Right lobe of liver (tissue), 6 donors: ENCODE results near the gene NKX2-8. TPM values are rescaled to one million over a fixed set of nuclear protein-coding genes. Genes with fewer than 3 reads are reported as not detected.

ENCODE experiments used
- ATAC-seq, 4 donors: fragments of 200-7000 bp; cut with Tn5 transposase; one replicate each; pipeline ENCODE4 v1.9.1; 2020; ENCODE audit warnings: mild to moderate bottlenecking in 4 of 4, moderate library complexity in 4 of 4
- DNase-seq, 3 donors: peaks; one replicate each; pipeline ENCODE4 v3.0.0-alpha.2; 2020
- H3K27ac ChIP-seq, 3 donors: fragments of 200-600 bp; one replicate each; pipeline ENCODE4 v1.8.0; 2022
- H3K27me3 ChIP-seq, 2 donors: fragments of 200-600 bp; one replicate each; pipeline ENCODE4 v1.8.0; 2022
- H3K36me3 ChIP-seq, 4 donors: fragments of 200-600 bp; sonication (generic) in 1 of 4; one replicate each; pipeline versions ENCODE4 v1.5.1 to v1.8.0; 2017 to 2022; ENCODE audit warnings: control low read depth in 1 of 4
- H3K4me1 ChIP-seq, 4 donors: fragments of 200-600 bp; sonication (generic) in 1 of 4; one replicate each; pipeline versions ENCODE4 v1.5.1 to v1.8.0; 2017 to 2022; ENCODE audit warnings: control low read depth in 1 of 4
- H3K4me3 ChIP-seq, 3 donors: fragments of 200-600 bp; one replicate each; pipeline ENCODE4 v1.8.0; 2022
- H3K9me3 ChIP-seq, 4 donors: fragments of 200-600 bp; sonication (generic) in 1 of 4; one replicate each; pipeline versions ENCODE4 v1.5.1 to v1.8.0; 2017 to 2022; ENCODE audit warnings: control low read depth in 1 of 4
- POLR2A ChIP-seq: fragments of 450-650 bp; IDR thresholded peaks from one replicate; pipeline ENCODE4 v1.6.1; 2017; ENCODE audit warnings: antibody characterized with exemption, mild to moderate bottlenecking
- WGBS: methylation state at CpG from one replicate; pipeline ENCODE4 v1.1.6; 2018; ENCODE audit warnings: low coverage, low lambda C conversion rate; ENCODE audit not compliant: insufficient coverage; ENCODE audit errors: missing lambda C conversion rate; 5-methylcytosine and 5-hydroxymethylcytosine counted together
- intact Hi-C, 2 donors: fragments of 100-400 bp; cut with DNase I; formaldehyde crosslinking; loops; one replicate each; pipeline versions ENCODE4 v1.11.2 to v1.14.1; 2022
- total RNA-seq, 6 experiments: library from RNA; depleted of rRNA in 2 of 6; stranded (reverse); fragments of >200 nt in 2 of 6; fragmentation: NEBNext Ultra II Directional in 3 of 6; extraction: Animal tissue kit (Norgen Biotek cat#: 25700) in 3 of 6; gene quantifications; one replicate each; pipeline versions ENCODE4 v1.1.0 to v1.2.4, GENCODE V29; 2016 to 2023
- TF ChIP-seq, protein P1 (sequence below), 4 donors: fragments of 200-600 bp in 3 of 4; fragments of 450-650 bp in 1 of 4; IDR thresholded peaks; one replicate each; pipeline versions ENCODE4 v1.5.1 to v1.8.0; 2016 to 2022; ENCODE audit warnings: antibody characterized with exemption in 4 of 4, mild to moderate bottlenecking in 2 of 4
- donor health status: DM: no; HTN: yes; CAD: no.
- donor health status: DM: no; HTN: no; CAD: no.
- donor health status: DM: no; HTN: no; CAD: no.
- donor health status: DM: no; HTN: yes; CAD: no.
- donor health status: DM: no; HTN: yes; CAD: no.

NKX2-8 gene
- total RNA-seq, 6 experiments from 2014 or later = not detected

DNA sequence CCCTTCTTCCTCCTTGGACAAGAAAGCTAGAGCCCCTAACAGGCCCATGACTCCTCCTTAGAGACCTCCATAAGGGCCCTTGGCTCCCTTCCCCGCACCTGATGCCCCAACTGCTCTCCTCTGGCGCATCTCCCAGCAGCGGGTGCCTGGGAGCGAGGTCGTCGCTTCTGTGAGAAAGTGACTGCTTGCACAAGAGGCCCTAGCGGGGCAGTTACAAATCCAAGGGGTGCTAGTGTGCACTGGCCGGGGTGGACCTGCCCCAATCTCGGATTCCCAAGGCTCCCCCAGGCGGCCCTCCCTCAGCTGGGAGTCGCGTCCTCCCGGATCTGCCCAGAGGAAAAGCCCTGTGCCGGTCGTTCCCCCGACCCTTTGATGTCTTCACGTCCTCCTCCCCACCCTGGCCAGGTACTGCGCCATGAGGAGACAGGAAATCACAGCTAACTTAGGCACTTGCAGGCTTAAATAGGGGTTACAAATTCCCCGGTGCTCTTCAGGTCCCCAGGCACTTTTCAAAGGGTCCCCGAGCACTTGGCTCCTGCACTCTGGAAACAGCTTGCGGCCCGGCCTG, 2.8 kb downstream of the NKX2-8 start:
- Histone ChIP-seq H3K27me3 (peaks cover 7 to 15% of the 10 kb centered on the region in 2 donors), H3K36me3 (no peaks in the 10 kb centered on the region), H3K4me1 (peaks cover 0 to 10% (median 0%) of the 10 kb centered on the region in 4 donors), H3K4me3 (no peak overlapping the region), H3K27ac (no peak overlapping the region), H3K9me3 (no peaks in the 10 kb centered on the region)
- ATAC-seq (no peak), DNase-seq (no peak)
- TF ChIP-seq, protein P1, sequence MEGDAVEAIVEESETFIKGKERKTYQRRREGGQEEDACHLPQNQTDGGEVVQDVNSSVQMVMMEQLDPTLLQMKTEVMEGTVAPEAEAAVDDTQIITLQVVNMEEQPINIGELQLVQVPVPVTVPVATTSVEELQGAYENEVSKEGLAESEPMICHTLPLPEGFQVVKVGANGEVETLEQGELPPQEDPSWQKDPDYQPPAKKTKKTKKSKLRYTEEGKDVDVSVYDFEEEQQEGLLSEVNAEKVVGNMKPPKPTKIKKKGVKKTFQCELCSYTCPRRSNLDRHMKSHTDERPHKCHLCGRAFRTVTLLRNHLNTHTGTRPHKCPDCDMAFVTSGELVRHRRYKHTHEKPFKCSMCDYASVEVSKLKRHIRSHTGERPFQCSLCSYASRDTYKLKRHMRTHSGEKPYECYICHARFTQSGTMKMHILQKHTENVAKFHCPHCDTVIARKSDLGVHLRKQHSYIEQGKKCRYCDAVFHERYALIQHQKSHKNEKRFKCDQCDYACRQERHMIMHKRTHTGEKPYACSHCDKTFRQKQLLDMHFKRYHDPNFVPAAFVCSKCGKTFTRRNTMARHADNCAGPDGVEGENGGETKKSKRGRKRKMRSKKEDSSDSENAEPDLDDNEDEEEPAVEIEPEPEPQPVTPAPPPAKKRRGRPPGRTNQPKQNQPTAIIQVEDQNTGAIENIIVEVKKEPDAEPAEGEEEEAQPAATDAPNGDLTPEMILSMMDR (IDR thresholded peaks at IDR 0.05) = no peak
- TF ChIP-seq POLR2A = no peak
- 42% methylated on average over 11 of the region's 22 CpGs for WGBS
- intact Hi-C loops = no loop called here

DNA sequence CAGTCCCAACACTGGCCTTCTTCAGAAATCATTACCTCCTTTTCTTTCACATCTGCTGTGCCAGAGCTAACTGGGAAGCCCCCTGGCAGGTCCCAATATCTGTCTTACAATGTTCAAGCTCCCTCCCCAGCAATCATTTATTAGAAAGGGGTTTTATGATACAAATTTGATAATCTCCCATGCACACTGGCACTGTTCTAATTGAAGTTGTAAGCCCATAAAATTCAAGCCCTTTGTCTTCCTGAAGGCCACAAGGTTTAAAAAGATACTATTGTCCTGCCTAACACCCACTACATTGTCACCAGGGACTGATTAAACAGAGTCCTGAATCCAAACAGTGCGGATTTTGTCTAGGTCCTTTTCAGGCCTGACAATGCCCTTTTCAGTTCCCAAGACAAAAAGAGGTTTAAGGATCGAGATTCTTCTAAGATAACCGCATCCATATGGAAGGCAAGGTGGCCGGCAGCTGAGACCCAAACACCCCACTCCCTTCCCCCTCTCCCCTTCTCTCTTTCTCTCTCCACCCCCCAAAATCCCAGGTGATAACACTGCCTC, 3.3 kb downstream of the NKX2-8 start:
- Histone ChIP-seq H3K36me3 (no peaks in the 10 kb centered on the region), H3K9me3 (no peaks in the 10 kb centered on the region), H3K27ac (no peak overlapping the region), H3K4me3 (no peak overlapping the region), H3K4me1 (peaks cover 0 to 10% (median 0%) of the 10 kb centered on the region in 4 donors), H3K27me3 (peaks cover 7 to 15% of the 10 kb centered on the region in 2 donors)
- ATAC-seq (no peak), DNase-seq (no peak)
- TF ChIP-seq, protein P1 (IDR thresholded peaks at IDR 0.05) = no peak
- 72% methylated on average over 4 of the region's 4 CpGs for WGBS
- intact Hi-C loops = no loop called here

DNA sequence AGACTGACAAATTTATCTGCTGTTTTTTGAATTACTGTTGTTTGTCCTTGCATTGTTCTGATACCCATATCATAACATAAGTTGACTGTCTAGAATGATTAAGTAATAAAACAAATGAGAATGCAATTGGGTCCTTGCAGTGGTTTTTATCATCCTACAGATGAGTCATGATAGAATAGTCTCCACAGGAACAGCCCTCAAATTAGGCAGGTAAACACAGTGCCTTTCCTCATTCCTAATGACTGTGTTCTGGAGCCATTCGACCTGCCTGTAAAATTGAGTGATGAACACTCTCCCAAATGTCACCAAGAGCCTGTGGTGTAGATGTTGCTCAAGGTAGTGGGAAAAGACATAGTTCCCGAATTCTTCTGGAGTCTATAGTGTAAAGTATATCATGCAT, 12.3 kb downstream of the NKX2-8 start:
- TF ChIP-seq POLR2A = no peak
- TF ChIP-seq, protein P1 (IDR thresholded peaks at IDR 0.05) = no peak
- Histone ChIP-seq H3K9me3 (no peaks in the 10 kb centered on the region), H3K4me3 (no peak overlapping the region), H3K27me3 (no peaks in the 10 kb centered on the region), H3K36me3 (no peaks in the 10 kb centered on the region), H3K4me1 (no peaks in the 10 kb centered on the region), H3K27ac (no peak overlapping the region)
- ATAC-seq (no peak), DNase-seq (no peak)
- 37% methylated on average over 2 of the region's 2 CpGs for WGBS
- intact Hi-C loops = no loop called here

DNA sequence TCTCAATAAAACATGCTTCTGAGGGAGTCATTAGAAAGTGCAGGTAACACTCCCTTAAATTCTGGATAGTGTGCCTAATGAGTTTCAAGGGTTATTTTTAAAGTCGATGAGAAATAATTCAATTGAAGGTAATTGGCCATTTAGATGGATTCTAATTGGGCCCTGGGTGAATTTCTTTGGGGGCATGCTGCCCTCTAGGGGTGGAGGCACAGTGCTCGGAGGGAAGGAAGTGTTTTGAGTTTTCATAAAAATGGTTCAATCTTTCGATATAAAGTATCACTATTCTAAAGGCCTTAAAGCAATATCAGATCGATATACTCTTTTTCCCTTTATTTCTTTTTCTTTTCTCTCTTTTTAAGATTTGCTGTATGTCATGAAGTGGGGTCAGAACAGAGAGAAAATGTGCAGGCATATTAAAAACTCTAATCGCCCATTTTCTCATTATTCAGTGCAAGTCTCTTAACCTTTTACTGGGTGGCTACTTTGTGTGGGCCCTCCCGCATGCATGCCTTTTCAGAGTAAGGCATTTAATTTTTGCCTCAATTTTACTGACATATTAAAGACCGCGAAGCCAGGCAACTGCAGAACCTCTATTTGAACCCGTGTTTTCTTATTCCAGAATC, 25.5 kb downstream of the NKX2-8 start:
- TF ChIP-seq, protein P1 (IDR thresholded peaks at IDR 0.05) = peak; percentile 46 to 89 (median 82)
- TF ChIP-seq POLR2A = no peak
- intact Hi-C loops = loop anchor here in 1 of 2 donors (10.0 kb wide), 1 partner anchor 48 kb away; no protein-coding TSS in a partner anchor
- ATAC-seq (peak; percentile 70 to 74 (median 73)), DNase-seq (peak in 1 of 3 donors; percentile 40)
- H3K36me3 ChIP-seq = no peaks in the 10 kb centered on the region
- 49% methylated on average over 9 of the region's 9 CpGs for WGBS
- no peaks in the 10 kb centered on the region for H3K9me3 ChIP-seq
- H3K27me3 ChIP-seq = no peaks in the 10 kb centered on the region
- H3K27ac ChIP-seq = no peak overlapping the region
- no peak overlapping the region for H3K4me3 ChIP-seq
- H3K4me1 ChIP-seq = no peaks in the 10 kb centered on the region
